Activated CD4-positive, alpha-beta T cell treated with anti-CD3 and anti-CD28 coated beads, Interleukin-2, amount 10 ng/mL, durations not matched to agents 24 days and 14 days (primary cell): ENCODE data around the gene BTG4. TPM values are rescaled to one million over a fixed set of nuclear protein-coding genes. Genes with fewer than 3 reads are reported as not detected.
A peak's percentile ranks its signal among the peaks of the same experiment; 100 is the strongest.

ENCODE experiments used
- DNase-seq: peaks from one replicate; pipeline ENCODE4 v3.0.0; 2022
- H3K27ac Mint-ChIP-seq: one replicate; pipeline ENCODE4 v1.8.0; 2022; ENCODE audit warnings: mild to moderate bottlenecking, mixed read lengths
- H3K27me3 Mint-ChIP-seq: one replicate; pipeline ENCODE4 v1.8.0; 2022; ENCODE audit warnings: mixed read lengths
- H3K36me3 Mint-ChIP-seq: one replicate; pipeline ENCODE4 v1.8.0; 2022; ENCODE audit warnings: low read depth, mild to moderate bottlenecking, mixed read lengths
- H3K4me1 Mint-ChIP-seq: one replicate; pipeline ENCODE4 v1.8.0; 2021; ENCODE audit warnings: mixed read lengths
- H3K4me3 Mint-ChIP-seq: one replicate; pipeline ENCODE4 v1.8.0; 2022; ENCODE audit warnings: mild to moderate bottlenecking, moderate library complexity, mixed read lengths
- H3K9me3 Mint-ChIP-seq: one replicate; pipeline ENCODE4 v1.8.0; 2021; ENCODE audit warnings: mixed read lengths
- intact Hi-C: fragments of 100-400 bp; cut with micrococcal nuclease; formaldehyde crosslinking; loops from one replicate; pipeline ENCODE4 v1.15.1; 2023
- total RNA-seq: library from RNA; stranded (reverse); gene quantifications from 2 replicates; pipeline ENCODE4 v1.2.3, GENCODE V29; 2022

The BTG4 gene
- not detected in 2 replicates for total RNA-seq

GRCh38 chr11:111512296-111513239, at the start of gene BTG4:
BTG4 (minus strand) TSS chr11:111512386; CDS start chr11:111498776, 13,610 bp downstream.
- peaks cover 2% of the 10 kb centered on the region for H3K36me3 Mint-ChIP-seq
- H3K27ac Mint-ChIP-seq: peak within 1 kb of the TSS; percentile 81
- H3K9me3 Mint-ChIP-seq: peaks cover 7% of the 10 kb centered on the region
- peaks cover 45% of the 10 kb centered on the region for H3K27me3 Mint-ChIP-seq
- intact Hi-C loops: loop anchor here (1.0 kb wide), 1 partner anchor 11 kb away; no protein-coding TSS in a partner anchor
- DNase-seq: peak; percentile 76
- H3K4me3 Mint-ChIP-seq: peak within 1 kb of the TSS; percentile 83
- peaks cover 6% of the 10 kb centered on the region for H3K4me1 Mint-ChIP-seq

GRCh38 chr11:111561791-111562325, 49.7 kb upstream of the BTG4 start:
- H3K27me3 Mint-ChIP-seq: peaks cover 2% of the 10 kb centered on the region
- intact Hi-C loops: loop anchor here (10.0 kb wide), 1 partner anchor 277 kb away; no protein-coding TSS in a partner anchor
- H3K36me3 Mint-ChIP-seq: no peaks in the 10 kb centered on the region
- H3K4me1 Mint-ChIP-seq: no peaks in the 10 kb centered on the region
- no peak overlapping the region for H3K27ac Mint-ChIP-seq
- H3K4me3 Mint-ChIP-seq: no peak overlapping the region
- H3K9me3 Mint-ChIP-seq: peaks cover under 1% of the 10 kb centered on the region
- DNase-seq: no peak

GRCh38 chr11:111561306-111561705, 49.1 kb upstream of the BTG4 start:
- no peaks in the 10 kb centered on the region for H3K4me1 Mint-ChIP-seq
- intact Hi-C loops: loop anchor here (10.0 kb wide), 1 partner anchor 277 kb away; no protein-coding TSS in a partner anchor
- H3K36me3 Mint-ChIP-seq: peaks cover 3% of the 10 kb centered on the region
- DNase-seq: no peak
- H3K9me3 Mint-ChIP-seq: peaks cover 5% of the 10 kb centered on the region
- H3K4me3 Mint-ChIP-seq: no peak overlapping the region
- no peak overlapping the region for H3K27ac Mint-ChIP-seq
- H3K27me3 Mint-ChIP-seq: peaks cover 2% of the 10 kb centered on the region

- Mint-ChIP-seq H3K4me3 (no peak overlapping the region), H3K27ac (no peak overlapping the region), H3K4me1 (no peaks in the 10 kb centered on the region), H3K9me3 (peaks cover 5% of the 10 kb centered on the region), H3K27me3 (peaks cover 2% of the 10 kb centered on the region), H3K36me3 (peaks cover 6% of the 10 kb centered on the region)
- intact Hi-C loops: loop anchor here (10.0 kb wide), 1 partner anchor 276 kb away; no protein-coding TSS in a partner anchor
- no peak for DNase-seq
These were observed 48.6 kb upstream of the BTG4 start for GRCh38 chr11:111560800-111561199.

GRCh38 chr11:111559800-111560464, 47.7 kb upstream of the BTG4 start:
- H3K9me3 Mint-ChIP-seq: peaks cover 9% of the 10 kb centered on the region
- peaks cover 9% of the 10 kb centered on the region for H3K36me3 Mint-ChIP-seq
- no peak for DNase-seq
- peaks cover 5% of the 10 kb centered on the region for H3K27me3 Mint-ChIP-seq
- intact Hi-C loops: loop anchor here (10.0 kb wide), 1 partner anchor 275 kb away; no protein-coding TSS in a partner anchor
- no peak overlapping the region for H3K4me3 Mint-ChIP-seq
- H3K27ac Mint-ChIP-seq: no peak overlapping the region
- H3K4me1 Mint-ChIP-seq: no peaks in the 10 kb centered on the region

DNA sequence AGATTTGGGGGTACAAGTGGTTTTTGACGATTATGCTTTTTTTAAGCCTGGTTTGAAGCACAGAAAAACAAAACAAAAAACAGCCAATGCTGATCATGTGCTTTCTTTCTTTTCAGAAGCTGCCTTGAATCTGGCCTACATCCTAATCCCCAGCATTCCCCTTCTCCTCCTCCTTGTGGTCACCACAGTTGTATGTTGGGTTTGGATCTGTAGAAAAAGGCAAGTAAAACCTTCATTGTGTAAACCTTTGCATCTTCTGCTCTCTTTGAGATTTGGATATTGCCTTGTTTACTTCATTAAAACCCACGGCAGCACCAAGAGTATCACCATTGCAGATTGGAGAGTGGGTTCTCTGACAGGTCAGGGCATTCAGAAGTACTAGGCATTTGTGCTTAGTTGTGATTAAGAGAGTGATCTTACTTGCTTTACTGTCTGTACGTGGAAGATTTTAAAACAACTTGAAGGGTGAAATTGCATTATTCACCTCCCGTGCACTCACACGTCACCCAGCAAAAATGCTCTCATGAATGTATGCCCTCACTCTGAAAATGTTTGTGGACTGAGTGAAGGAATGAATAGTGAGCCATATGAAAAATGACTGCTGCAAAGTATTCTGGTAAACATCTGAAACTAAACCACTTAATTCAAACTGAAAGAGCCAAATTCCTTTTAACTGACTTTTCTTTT, 45.4 kb upstream of the BTG4 start:
- peaks cover 9% of the 10 kb centered on the region for H3K36me3 Mint-ChIP-seq
- H3K9me3 Mint-ChIP-seq: peaks cover 9% of the 10 kb centered on the region
- H3K4me1 Mint-ChIP-seq: no peaks in the 10 kb centered on the region
- peaks cover 7% of the 10 kb centered on the region for H3K27me3 Mint-ChIP-seq
- intact Hi-C loops: no loop called here
- no peak overlapping the region for H3K27ac Mint-ChIP-seq
- H3K4me3 Mint-ChIP-seq: no peak overlapping the region
- DNase-seq: no peak

DNA sequence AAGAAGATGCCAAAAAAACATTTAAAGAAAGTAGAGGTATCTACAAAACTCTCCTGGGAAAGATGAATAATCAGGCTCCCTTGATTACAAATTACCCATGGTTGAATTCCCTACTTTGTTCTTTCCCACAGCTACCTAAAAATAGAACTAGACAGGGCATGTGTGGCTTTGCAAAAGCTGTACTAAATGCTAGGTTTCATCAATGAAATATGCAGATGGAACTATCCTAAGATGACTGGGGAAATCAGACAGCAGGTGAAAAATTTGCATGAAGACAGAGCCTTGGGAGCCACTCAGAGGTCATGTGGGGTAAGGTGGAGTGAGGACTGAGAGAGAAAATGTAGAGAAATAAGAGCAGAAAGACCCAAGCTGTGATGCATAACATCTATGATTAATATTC, 43.1 kb upstream of the BTG4 start:
- Mint-ChIP-seq H3K27ac (no peak overlapping the region), H3K27me3 (peaks cover 17% of the 10 kb centered on the region), H3K4me3 (no peak overlapping the region), H3K9me3 (peaks cover 9% of the 10 kb centered on the region), H3K36me3 (peaks cover 9% of the 10 kb centered on the region), H3K4me1 (no peaks in the 10 kb centered on the region)
- DNase-seq: no peak
- intact Hi-C loops: no loop called here

DNA sequence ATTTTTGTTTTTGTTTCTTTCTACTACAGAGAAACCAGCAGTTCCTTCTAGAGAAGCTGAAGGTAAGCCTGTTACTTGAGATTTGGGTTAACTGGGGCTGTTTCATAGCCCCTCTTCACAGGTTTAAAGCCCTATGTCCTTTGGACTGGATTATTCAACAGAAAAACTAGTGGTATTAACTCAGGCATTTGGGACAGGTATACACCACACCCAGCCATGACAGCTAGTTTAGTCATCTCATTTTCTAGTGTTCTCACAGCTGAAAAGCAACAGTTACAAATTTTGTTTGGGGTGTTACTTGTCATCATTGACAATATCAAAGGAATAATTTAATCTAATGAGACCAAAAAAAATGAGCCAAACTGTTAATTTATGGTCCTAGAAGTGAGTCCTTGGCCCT, 42.3 kb upstream of the BTG4 start:
- H3K4me3 Mint-ChIP-seq: no peak overlapping the region
- H3K27ac Mint-ChIP-seq: no peak overlapping the region
- peaks cover 9% of the 10 kb centered on the region for H3K36me3 Mint-ChIP-seq
- no peak for DNase-seq
- H3K27me3 Mint-ChIP-seq: peaks cover 20% of the 10 kb centered on the region
- intact Hi-C loops: no loop called here
- H3K9me3 Mint-ChIP-seq: peaks cover 9% of the 10 kb centered on the region
- H3K4me1 Mint-ChIP-seq: no peaks in the 10 kb centered on the region

DNA sequence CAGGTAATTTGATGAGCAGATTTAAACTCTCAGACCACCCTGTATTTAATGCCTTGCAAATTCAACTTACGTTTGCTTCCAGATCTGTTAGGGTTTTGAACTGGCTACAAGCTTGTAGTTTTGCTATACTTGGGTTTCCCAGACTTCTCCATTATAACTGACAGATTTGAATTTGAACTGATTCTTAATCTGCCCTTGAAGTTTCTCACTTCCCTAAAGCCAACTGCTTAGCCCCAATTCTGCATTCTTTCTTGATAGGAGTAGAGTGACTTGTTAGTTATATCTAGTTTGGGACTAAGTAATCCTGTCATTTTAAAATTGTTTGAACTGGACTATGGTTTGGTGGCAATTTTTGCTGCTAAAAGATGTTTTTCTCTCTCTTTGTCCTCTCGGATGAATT, 38.1 kb upstream of the BTG4 start:
- Mint-ChIP-seq H3K36me3 (peaks cover under 1% of the 10 kb centered on the region), H3K27ac (no peak overlapping the region), H3K4me1 (no peaks in the 10 kb centered on the region), H3K9me3 (peaks cover 1% of the 10 kb centered on the region), H3K4me3 (no peak overlapping the region), H3K27me3 (peaks cover 30% of the 10 kb centered on the region)
- no peak for DNase-seq
- intact Hi-C loops: no loop called here

GRCh38 chr11:111549869-111550203, 37.6 kb upstream of the BTG4 start:
- Mint-ChIP-seq H3K36me3 (peaks cover 2% of the 10 kb centered on the region), H3K27me3 (peaks cover 32% of the 10 kb centered on the region), H3K27ac (no peak overlapping the region), H3K9me3 (no peaks in the 10 kb centered on the region), H3K4me1 (no peaks in the 10 kb centered on the region), H3K4me3 (no peak overlapping the region)
- intact Hi-C loops: no loop called here
- no peak for DNase-seq

- intact Hi-C loops: no loop called here
- Mint-ChIP-seq H3K9me3 (no peaks in the 10 kb centered on the region), H3K4me3 (no peak overlapping the region), H3K27ac (no peak overlapping the region), H3K27me3 (peaks cover 32% of the 10 kb centered on the region), H3K4me1 (no peaks in the 10 kb centered on the region), H3K36me3 (peaks cover 2% of the 10 kb centered on the region)
- DNase-seq: no peak
These were observed 37.1 kb upstream of the BTG4 start for GRCh38 chr11:111549196-111549868.

GRCh38 chr11:111548525-111548924, 36.3 kb upstream of the BTG4 start:
- no peak overlapping the region for H3K27ac Mint-ChIP-seq
- peaks cover 2% of the 10 kb centered on the region for H3K36me3 Mint-ChIP-seq
- peaks cover 36% of the 10 kb centered on the region for H3K27me3 Mint-ChIP-seq
- no peak overlapping the region for H3K4me3 Mint-ChIP-seq
- H3K9me3 Mint-ChIP-seq: no peaks in the 10 kb centered on the region
- no peak for DNase-seq
- intact Hi-C loops: no loop called here
- no peaks in the 10 kb centered on the region for H3K4me1 Mint-ChIP-seq

GRCh38 chr11:111542606-111543275, 30.6 kb upstream of the BTG4 start:
- peak overlapping the region; percentile 84 for H3K4me3 Mint-ChIP-seq
- intact Hi-C loops: no loop called here

More at GRCh38 chr11:111542606-111543275, 30.6 kb upstream of the BTG4 start:
- peaks cover under 1% of the 10 kb centered on the region for H3K9me3 Mint-ChIP-seq
- no peak for DNase-seq
- H3K4me1 Mint-ChIP-seq: peaks cover 18% of the 10 kb centered on the region
- H3K27me3 Mint-ChIP-seq: peaks cover 54% of the 10 kb centered on the region
- H3K27ac Mint-ChIP-seq: no peak overlapping the region
- peaks cover 2% of the 10 kb centered on the region for H3K36me3 Mint-ChIP-seq
